Endothelial cell of umbilical vein (primary cell): ENCODE data around the gene SPDYC. TPM values are rescaled to one million over a fixed set of nuclear protein-coding genes. Genes with fewer than 3 reads are reported as not detected.

ENCODE experiments used
- BruUV-seq: library from RNA; stranded (reverse); fragments of 400-500 nt; replicated peaks from 2 replicates; lab custom pipeline; 2021; lab: Mats Ljungman, UMichigan
- CTCF ChIA-PET: fragments of 300-600, 350-600 bp; sonication (Branson Sonifier 250); formaldehyde crosslinking; loops from one replicate; lab custom pipeline; 2021; ENCODE audit warnings: antibody characterized with exemption, inconsistent platforms; lab: Charles Lee
- POLR2A ChIA-PET: fragments of 300-600, 350-600 bp; sonication (Branson Sonifier 250); formaldehyde crosslinking; loops from one replicate; lab custom pipeline; 2021; ENCODE audit warnings: antibody characterized with exemption, inconsistent platforms; lab: Charles Lee
- DNase-seq: peaks from one replicate; pipeline ENCODE4 v3.0.0-alpha.2; 2011; ENCODE audit warnings: low read depth, low spot score
- FAIRE-seq: peaks from 2 replicates; lab custom pipeline; 2011; peaks lifted over from hg19 to GRCh38; lab: Jason Lieb, UNC
- H2AFZ ChIP-seq: 2 replicates; pipeline ENCODE4 v1.6.0; 2012; ENCODE audit warnings: low read depth, low read length, control low read depth, inconsistent platforms
- H3K27ac ChIP-seq: 2 replicates; pipeline ENCODE4 v1.5.1; 2011; ENCODE audit warnings: low read depth, mild to moderate bottlenecking, control low read depth, low read length, moderate library complexity; ENCODE audit not compliant: insufficient read depth
- H3K27me3 ChIP-seq, 2 experiments: 2 replicates each; pipeline versions ENCODE4 v1.6.0 to v1.6.1; 2011; ENCODE audit warnings: low read length in 2 of 2, mixed read lengths in 1 of 2; ENCODE audit not compliant: control insufficient read depth in 2 of 2, insufficient read depth in 2 of 2
- H3K36me3 ChIP-seq, 2 experiments: 2 replicates in 1 of 2; 3 replicates in 1 of 2; pipeline ENCODE4 v1.5.1; 2011; ENCODE audit warnings: low read length in 2 of 2, mild to moderate bottlenecking in 1 of 2, moderate library complexity in 1 of 2; ENCODE audit not compliant: control insufficient read depth in 2 of 2, insufficient read depth in 2 of 2; ENCODE audit errors: extremely low read depth in 1 of 2
- H3K4me1 ChIP-seq: 3 replicates; pipeline ENCODE4 v1.5.1; 2011; ENCODE audit warnings: mild to moderate bottlenecking, low read length; ENCODE audit not compliant: control insufficient read depth, insufficient read depth; ENCODE audit errors: extremely low read depth
- H3K4me2 ChIP-seq: 2 replicates; pipeline ENCODE4 v1.6.1; 2011; ENCODE audit warnings: low read length, control low read depth, mixed read lengths; ENCODE audit not compliant: insufficient read depth
- H3K4me3 ChIP-seq, 3 experiments: fragments of 200-600 bp in 1 of 3; sonication (generic), shearing (Covaris generic) in 1 of 3; replicated peaks in 1 of 3; 2 replicates each; pipeline ENCODE4 v1.5.1; 2011 to 2016; ENCODE audit warnings: control low read depth in 3 of 3, low read length in 3 of 3, mild to moderate bottlenecking in 2 of 3, inconsistent platforms in 1 of 3, low read depth in 1 of 3, moderate library complexity in 1 of 3; ENCODE audit not compliant: insufficient read depth in 1 of 3
- H3K79me2 ChIP-seq: 2 replicates; pipeline ENCODE4 v1.6.0; 2012; ENCODE audit warnings: low read length, inconsistent platforms; ENCODE audit not compliant: control insufficient read depth, insufficient read depth
- H3K9ac ChIP-seq: replicated peaks from 2 replicates; pipeline ENCODE3; 2011; ENCODE audit warnings: low read length, control low read depth; ENCODE audit not compliant: insufficient read depth; ENCODE audit errors: extremely low read depth
- H3K9me1 ChIP-seq: replicated peaks from 3 replicates; pipeline ENCODE4 v1.6.0; 2011; ENCODE audit warnings: mild to moderate bottlenecking, low read length; ENCODE audit not compliant: control insufficient read depth, insufficient read depth; ENCODE audit errors: extremely low read depth
- H3K9me3 ChIP-seq: replicated peaks from 2 replicates; pipeline ENCODE4 v1.5.1; 2012; ENCODE audit warnings: low read length, inconsistent platforms; ENCODE audit not compliant: control insufficient read depth, insufficient read depth
- H4K20me1 ChIP-seq: replicated peaks from 2 replicates; pipeline ENCODE3; 2011; ENCODE audit warnings: mild to moderate bottlenecking, low read length; ENCODE audit not compliant: control insufficient read depth, insufficient read depth; ENCODE audit errors: extremely low read depth
- CTCF ChIP-seq, 2 donors: IDR thresholded peaks; 1 replicate in 1 of 2; 2 replicates in 1 of 2; pipeline ENCODE4 v1.5.1; 2011; ENCODE audit warnings: low read length in 2 of 2, mild to moderate bottlenecking in 2 of 2, moderate library complexity in 2 of 2, control low read depth in 1 of 2, inconsistent platforms in 1 of 2, low read depth in 1 of 2; ENCODE audit not compliant: insufficient read depth in 1 of 2; ENCODE audit errors: extremely low read depth in 1 of 2
- EZH2 ChIP-seq: IDR thresholded peaks from 2 replicates; pipeline ENCODE4 v1.6.1; 2012; ENCODE audit warnings: borderline replicate concordance, low read depth, mild to moderate bottlenecking, moderate library complexity, low read length, inconsistent platforms; ENCODE audit not compliant: severe bottlenecking
- FOS ChIP-seq: IDR thresholded peaks from 2 replicates; pipeline ENCODE4 v1.6.1; 2011; ENCODE audit warnings: mild to moderate bottlenecking, low read length, moderate library complexity, borderline replicate concordance; ENCODE audit not compliant: insufficient read depth
- GATA2 ChIP-seq: IDR thresholded peaks from 2 replicates; pipeline ENCODE4 v1.7.0; 2011; ENCODE audit warnings: low read depth, mild to moderate bottlenecking, moderate library complexity, mixed read lengths, low read length; ENCODE audit not compliant: insufficient read length, insufficient read depth
- JUN ChIP-seq: IDR thresholded peaks from 2 replicates; pipeline ENCODE4 v1.6.1; 2011; ENCODE audit warnings: borderline replicate concordance, low read depth; ENCODE audit not compliant: insufficient read length, insufficient read depth
- MAX ChIP-seq: IDR thresholded peaks from 2 replicates; pipeline ENCODE4 v1.6.1; 2011; ENCODE audit not compliant: insufficient read depth, insufficient read length
- MYC ChIP-seq: IDR thresholded peaks from one replicate; pipeline ENCODE4 v1.6.1; 2011; ENCODE audit warnings: mild to moderate bottlenecking, low read depth, low read length
- POLR2A ChIP-seq: IDR thresholded peaks from 2 replicates; pipeline ENCODE4 v1.6.1; 2012; ENCODE audit warnings: low read depth, mild to moderate bottlenecking, control low read depth, low read length
- POLR2AphosphoS5 ChIP-seq: IDR thresholded peaks from 2 replicates; pipeline ENCODE4 v1.6.1; 2012; ENCODE audit warnings: low read depth, mild to moderate bottlenecking, control low read depth, low read length, moderate library complexity; ENCODE audit not compliant: insufficient read depth
- dilution Hi-C: fragments of 300-500 bp; cut with MboI; formaldehyde crosslinking; loops from one replicate; pipeline ENCODE4 v1.15.0; 2019; ENCODE audit warnings: low sequenced_read_pairs; ENCODE audit not compliant: extremely low pct_ligation_motif_present
- intact Hi-C: fragments of 100-400 bp; cut with micrococcal nuclease; formaldehyde crosslinking; loops from one replicate; pipeline ENCODE4 v1.10.0; 2022
- polyA plus RNA-seq, 4 experiments: library from polyadenylated mRNA; depleted of rRNA in 3 of 4; stranded (reverse) in 3 of 4; unstranded in 1 of 4; fragments of >200 nt; gene quantifications; 2 replicates each; pipeline versions ENCODE4 v1.2.1 to v1.2.3, GENCODE V29; 2011 to 2012; ENCODE audit warnings: missing spikeins in 1 of 4
- total RNA-seq: library from RNA; stranded (reverse); gene quantifications from 2 replicates; pipeline ENCODE4 v1.2.3, GENCODE V29; 2021

Gene SPDYC
- total and polyA plus RNA-seq, 2 donors (not counting 3 experiments of a cell fraction or from before 2014, with no cell fraction given) = not detected

- H4K20me1 ChIP-seq = no peaks in the 10 kb centered on the region
- intact Hi-C loops = loop anchor here (1.0 kb wide), 1 partner anchor 13 kb away; no protein-coding TSS in a partner anchor
- FAIRE-seq (peak; percentile 92), DNase-seq (peak; percentile 98)
- no peaks in the 10 kb centered on the region for H3K27me3 ChIP-seq
- H3K79me2 ChIP-seq = peaks cover 33% of the 10 kb centered on the region
- H3K4me2 ChIP-seq = peak within 1 kb of the TSS; percentile 83
- peak within 1 kb of the TSS; percentile 73 to 94 (median 82) for H3K4me3 ChIP-seq
- dilution Hi-C loops = no loop called here
- H3K36me3 ChIP-seq = peaks cover 10 to 27% of the 10 kb centered on the region in 2 experiments
- TSS peak; percentile 48 for BruUV-seq
- no peaks in the 10 kb centered on the region for H3K9me3 ChIP-seq
- H3K9ac ChIP-seq = peak within 1 kb of the TSS; percentile 90
- H3K9me1 ChIP-seq = no peaks in the 10 kb centered on the region
- H3K27ac ChIP-seq = peak within 1 kb of the TSS; percentile 74
- H3K4me1 ChIP-seq = peaks cover 11% of the 10 kb centered on the region
- CTCF ChIA-PET = interaction anchor here (0.9 to 3.4 kb wide), 4 partner anchors 11 to 59 kb away, joined by 3 to 45 read pairs (median 10); partner anchors contain the start of genes CAPN1, SYVN1 and TM7SF2
- peak within 1 kb of the TSS; percentile 85 for H2AFZ ChIP-seq
- POLR2A ChIA-PET = interaction anchor here (0.8 to 1.9 kb wide), 4 partner anchors 13 to 140 kb away, joined by 3 to 7 read pairs (median 6); partner anchors contain the start of gene POLA2
- TF ChIP-seq FOS (no peak), JUN (no peak), POLR2AphosphoS5 (peak; percentile 91), POLR2A (peak; percentile 93), CTCF (IDR thresholded peaks at IDR 0.05; ENCODE audit: extremely low read depth in 1 of 2, insufficient read depth in 1 of 2, low read depth in 1 of 2, low read length in 2 of 2) (no peak), GATA2 (no peak), EZH2 (no peak), MAX (peak; percentile 55), MYC (peak; percentile 11)
Observed at GRCh38 chr11:65121865-65122696, 48.0 kb upstream of the SPDYC start, which contains the start of the genes FAU and MRPL49. Gene FAU, minus strand, starts transcription at chr11:65122134. Its CDS starts 321 bp downstream, at chr11:65121813. Gene MRPL49, plus strand, starts transcription at chr11:65122321. Its CDS starts 26 bp downstream, at chr11:65122347.
